SKM-1 (cell line): ENCODE data around the gene SNRPA1.
"Not testable (repeated sequence)": the region's sequence is repeated elsewhere in the genome, so short reads cannot be mapped to it uniquely, and the experiment has no call there.

Source experiments
- DNase-seq: peaks from one replicate; lab custom pipeline; 2025; ENCODE audit not compliant: unreplicated experiment; lab: John Stamatoyannopoulos, UW

The SNRPA1 gene

DNA sequence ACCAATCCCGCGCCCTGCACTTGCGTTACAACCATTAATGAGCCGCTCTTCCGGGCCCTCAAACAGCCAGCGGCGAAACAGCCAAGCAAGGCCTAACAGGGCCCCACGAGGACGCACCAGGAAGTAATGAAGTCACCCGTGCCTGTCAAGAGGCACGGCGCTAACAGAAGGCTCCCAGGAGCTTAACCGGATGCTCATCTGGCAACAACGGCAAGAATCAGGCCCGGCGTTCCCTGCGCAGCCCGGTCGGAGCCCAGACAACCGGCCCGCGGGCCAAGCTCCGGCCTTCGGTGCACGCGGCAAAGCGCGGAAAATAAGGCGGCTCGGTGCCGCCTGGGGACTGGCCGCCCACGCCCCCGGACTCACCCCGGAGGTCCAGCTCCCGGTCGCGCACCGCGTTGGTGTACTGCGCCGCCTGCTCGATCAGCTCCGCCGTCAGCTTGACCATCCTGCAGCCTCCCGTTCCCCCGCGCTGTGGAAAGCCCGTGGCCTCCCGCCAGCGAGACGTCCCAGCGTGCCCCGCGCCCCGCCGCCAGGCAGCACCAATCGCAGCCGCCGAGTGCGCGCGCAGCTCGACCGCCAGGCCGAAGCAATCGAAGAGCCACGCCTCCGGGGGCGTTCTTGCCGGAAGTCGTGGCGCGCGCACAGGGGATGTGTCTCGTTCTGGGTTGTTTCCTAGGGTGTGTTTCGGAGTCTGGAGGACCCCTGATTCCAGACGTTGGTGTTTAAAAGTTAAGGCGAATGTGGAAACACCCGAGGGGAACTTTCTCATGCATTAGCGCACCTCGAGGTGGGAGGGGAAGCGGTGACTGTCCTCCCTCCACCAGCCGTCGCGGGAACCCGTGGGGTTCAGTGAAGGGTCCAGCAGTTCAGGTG is at the start of gene SNRPA1:
Gene SNRPA1, minus strand, starts transcription at position 518 of the 876 bp plus-strand sequence. Its CDS starts 70 bp downstream, at position 448.
- peak; percentile 89 for DNase-seq

GRCh38 chr15:101342056-101342455 is 47.0 kb upstream of the SNRPA1 start:
- DNase-seq, result peak; percentile 13

GRCh38 chr15:101338502-101339057 is 43.5 kb upstream of the SNRPA1 start:
- DNase-seq, result no peak

- no peak for DNase-seq
Measured at GRCh38 chr15:101337976-101338375, 42.9 kb upstream of the SNRPA1 start.

GRCh38 chr15:101333907-101334789 is 39.1 kb upstream of the SNRPA1 start:
- DNase-seq, result not testable (repeated sequence)

DNA sequence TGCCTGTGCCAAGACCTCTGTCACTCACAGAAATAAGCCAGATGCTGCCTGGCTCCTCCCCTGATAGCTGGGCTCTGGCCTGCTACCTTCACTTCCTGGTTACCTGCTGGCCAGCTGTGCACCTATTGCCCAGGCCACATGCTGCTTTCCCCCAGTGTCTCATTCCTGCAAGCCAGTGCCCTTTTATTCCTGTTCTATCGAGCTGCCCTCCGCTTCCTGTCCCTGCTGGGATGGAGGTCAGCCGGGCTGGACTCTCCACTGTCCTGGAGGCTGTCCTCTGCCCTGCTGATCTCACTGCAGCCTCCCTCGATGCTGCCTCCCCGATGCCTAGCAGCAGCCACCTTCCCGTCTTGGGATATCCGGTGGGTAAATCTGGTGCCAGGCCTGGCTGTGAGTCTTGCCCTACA is 37.0 kb upstream of the SNRPA1 start:
- no peak for DNase-seq

DNA sequence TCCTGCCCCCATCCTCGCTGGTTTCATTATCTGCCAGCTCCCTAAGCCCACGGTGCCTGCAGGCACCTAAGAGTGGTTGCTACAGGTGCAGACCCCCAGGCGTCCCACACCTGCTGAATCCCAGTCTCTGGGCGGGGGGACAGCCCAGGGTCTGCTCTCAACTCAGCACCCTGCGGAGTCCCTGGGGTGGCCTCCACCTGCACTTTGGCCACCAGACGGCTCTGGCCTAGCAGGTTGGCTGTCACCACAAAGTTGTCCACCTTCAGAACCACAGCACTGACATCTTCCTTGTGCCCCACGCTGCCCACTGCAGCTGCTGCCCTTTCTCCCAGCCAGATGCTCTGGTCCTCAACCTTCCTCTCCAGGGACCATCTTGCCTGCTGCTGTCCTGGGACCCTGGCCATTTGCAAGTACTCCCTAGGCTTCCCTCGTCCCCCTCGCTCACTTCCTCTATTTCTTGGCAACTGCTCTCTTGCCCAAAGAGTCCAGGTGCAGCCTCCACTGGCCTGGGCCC is 34.9 kb upstream of the SNRPA1 start:
- DNase-seq, result no peak

- DNase-seq, result no peak
Measured at GRCh38 chr15:101329309-101329863, 34.3 kb upstream of the SNRPA1 start.

GRCh38 chr15:101328001-101328400 is 33.0 kb upstream of the SNRPA1 start:
- no peak for DNase-seq

DNA sequence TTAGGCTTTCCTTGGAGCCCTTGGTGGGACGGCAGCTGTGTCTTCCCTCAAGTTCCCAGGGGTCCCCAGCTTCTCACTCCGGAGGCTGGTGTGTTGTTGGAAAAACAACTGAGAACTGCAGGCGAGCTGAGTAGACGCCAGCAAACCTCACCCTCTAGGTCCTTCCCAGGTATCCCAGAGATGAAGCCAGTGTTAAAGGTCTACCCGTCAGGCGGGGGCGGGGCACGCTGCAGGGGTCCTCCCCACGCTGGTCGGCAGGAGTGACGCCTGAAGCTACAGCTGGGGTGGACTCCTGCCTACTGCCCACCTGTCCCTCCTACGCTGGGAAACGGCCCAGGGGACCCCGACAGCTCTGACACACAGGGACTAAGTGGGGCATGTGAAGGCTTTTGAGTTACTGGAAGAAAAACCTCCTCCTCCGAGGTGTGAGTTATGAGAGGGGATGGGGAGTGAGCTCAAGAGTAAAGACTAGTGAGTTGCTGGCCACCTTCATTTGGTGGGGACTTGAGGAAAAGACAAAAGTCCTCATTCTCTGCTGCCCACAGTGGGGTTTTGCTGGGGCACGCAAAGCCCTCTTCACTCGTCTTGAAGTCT is 32.2 kb upstream of the SNRPA1 start:
- DNase-seq, result no peak

- DNase-seq, result no peak
Measured at GRCh38 chr15:101326462-101327146, 31.6 kb upstream of the SNRPA1 start.

GRCh38 chr15:101326026-101326315 is 30.9 kb upstream of the SNRPA1 start:
- DNase-seq, result no peak

GRCh38 chr15:101325263-101326025 is 30.4 kb upstream of the SNRPA1 start:
- DNase-seq, result no peak

DNA sequence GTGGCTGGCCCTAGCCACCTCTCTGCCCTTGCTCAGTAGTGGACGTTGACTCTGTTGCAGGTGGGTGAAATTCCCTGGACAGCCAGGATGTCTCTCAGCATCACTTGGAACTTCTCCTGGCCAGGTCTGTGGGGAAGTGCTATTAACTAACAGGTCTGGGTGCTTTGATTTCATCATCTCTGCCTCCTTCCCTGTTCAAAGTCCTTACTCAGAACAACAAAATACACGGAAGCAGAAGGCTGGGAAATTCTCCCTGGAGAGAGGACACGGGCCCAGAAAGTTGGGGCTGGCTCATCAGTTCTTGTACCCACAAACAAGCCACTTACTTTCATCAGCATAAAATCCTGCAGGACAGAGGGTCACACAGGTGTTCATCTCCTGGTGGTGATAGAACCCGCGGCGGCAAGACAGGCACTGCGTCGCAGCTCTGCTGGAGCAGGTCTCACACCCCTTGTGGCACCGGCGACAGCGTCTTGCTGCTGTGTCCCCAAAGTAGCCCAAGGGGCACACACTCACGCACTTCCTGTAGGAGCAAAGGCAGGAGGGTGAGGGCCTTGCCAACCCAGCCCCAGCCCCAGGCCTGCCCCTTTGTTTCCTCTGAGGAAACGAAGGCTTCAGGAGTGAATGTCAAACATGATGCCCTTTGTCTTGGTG is 29.6 kb upstream of the SNRPA1 start:
- DNase-seq, result no peak

- DNase-seq, result no peak
Measured at GRCh38 chr15:101323793-101324523, 28.9 kb upstream of the SNRPA1 start.

- no peak for DNase-seq
Measured at GRCh38 chr15:101322854-101323477, 27.9 kb upstream of the SNRPA1 start.

DNA sequence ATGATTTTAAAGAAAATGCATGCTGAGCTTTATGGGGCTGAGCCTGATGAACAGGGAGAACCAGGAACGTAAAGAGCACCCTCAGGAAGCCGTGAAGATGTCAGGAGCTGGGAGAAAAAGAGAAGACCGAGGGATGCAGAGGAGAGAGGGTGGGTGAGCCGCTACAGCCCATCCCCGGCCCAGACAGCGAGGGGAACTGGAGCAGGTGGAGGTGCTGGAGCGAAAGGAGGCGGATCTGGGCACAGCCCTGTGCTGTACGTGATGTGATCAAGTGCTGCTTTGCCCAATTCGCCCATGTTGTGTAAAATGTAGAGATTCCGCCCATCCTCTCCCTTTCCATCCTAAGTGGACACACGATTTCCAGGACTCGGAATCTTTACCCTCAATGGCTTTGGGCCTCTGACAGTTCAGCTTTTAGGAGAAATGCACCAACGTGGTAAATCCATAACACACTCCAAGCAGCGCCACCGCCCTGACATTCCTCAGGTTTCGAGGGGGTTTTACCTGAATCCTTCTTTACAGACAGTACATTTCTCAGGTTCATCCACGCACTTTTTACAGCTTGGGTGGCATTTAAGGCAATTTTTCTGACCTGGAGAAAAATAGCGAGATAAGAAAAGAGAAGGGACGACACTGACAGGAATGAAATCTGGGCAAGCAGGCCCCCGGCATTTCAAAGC is 27.1 kb upstream of the SNRPA1 start:
- DNase-seq, result no peak
